Adrenal gland (tissue), 12 donors: ENCODE data around the gene RINL. TPM values are rescaled to one million over a fixed set of nuclear protein-coding genes. Genes with fewer than 3 reads are reported as not detected.

Source experiments
- DNase-seq, 7 donors: peaks; one replicate each; pipeline ENCODE4 v3.0.0-alpha.2; 2019 to 2020
- H3K27ac ChIP-seq, 5 donors: fragments of 200-600 bp; sonication (generic) in 4 of 5; 1 replicate in 3 of 5; 2 replicates in 2 of 5; pipeline versions ENCODE4 v1.5.1 to v1.8.0; 2016 to 2020; ENCODE audit warnings: mild to moderate bottlenecking in 1 of 5
- H3K27me3 ChIP-seq: fragments of 200-600 bp; 2 replicates; pipeline ENCODE4 v1.8.0; 2021
- H3K36me3 ChIP-seq, 2 donors: fragments of 200-600 bp; replicated peaks in 1 of 2; 1 replicate in 1 of 2; 2 replicates in 1 of 2; pipeline versions ENCODE4 v1.5.1 to v1.8.0; 2018 to 2022
- H3K4me1 ChIP-seq, 2 donors: fragments of 200-600 bp; replicated peaks in 1 of 2; 1 replicate in 1 of 2; 2 replicates in 1 of 2; pipeline versions ENCODE4 v1.5.1 to v1.8.0; 2018 to 2021
- H3K4me3 ChIP-seq, 4 donors: fragments of 200-600 bp; sonication (generic) in 3 of 4; one replicate each; pipeline ENCODE4 v1.5.1; 2016 to 2018
- H3K9me3 ChIP-seq, 3 donors: fragments of 200-600 bp; sonication (generic) in 1 of 3; replicated peaks in 1 of 3; 1 replicate in 2 of 3; 2 replicates in 1 of 3; pipeline versions ENCODE4 v1.5.1 to v1.8.0; 2016 to 2021
- POLR2A ChIP-seq, 2 donors: fragments of 450-650 bp; IDR thresholded peaks; one replicate each; pipeline ENCODE4 v1.6.1; 2017; ENCODE audit warnings: antibody characterized with exemption in 2 of 2, mild to moderate bottlenecking in 2 of 2, moderate library complexity in 1 of 2
- WGBS, 4 donors: extraction: QIAGEN DNeasy Blood & Tissue Kit in 2 of 4; methylation state at CpG; one replicate each; pipeline versions ENCODE4 v1.1.5 to v1.1.7; 2013 to 2017; 5-methylcytosine and 5-hydroxymethylcytosine counted together
- intact Hi-C, 2 donors: fragments of 100-400 bp; cut with DNase I; formaldehyde crosslinking; loops; one replicate each; pipeline versions ENCODE4 v1.14.1 to v1.15.0; 2022 to 2023
- polyA plus RNA-seq, 3 donors: library from polyadenylated mRNA; stranded (reverse); fragments of 200-250 nt in 2 of 3; fragments of 350-450 nt in 1 of 3; fragmentation: Illumina TruSeq in 1 of 3; extraction: RNeasy Lipid Tissue Mini Kit (QIAGEN cat#74804) in 1 of 3; gene quantifications; one replicate each; pipeline ENCODE4 v1.2.3, GENCODE V29; 2013 to 2014
- total RNA-seq, 9 donors: library from RNA; depleted of rRNA in 4 of 9; stranded (reverse); fragments of >200 nt in 4 of 9; fragments of 120-200 nt in 1 of 9; fragmentation: NEBNext Ultra II Directional in 1 of 9; extraction: Animal tissue kit (Norgen Biotek cat#: 25700) in 1 of 9; gene quantifications; one replicate each; pipeline versions ENCODE4 v1.1.0 to v1.2.4, GENCODE V29; 2013 to 2023
- TF ChIP-seq, protein P1 (sequence below), 6 experiments: fragments of 450-650 bp in 4 of 6; fragments of 200-600 bp in 2 of 6; sonication (generic) in 1 of 6; IDR thresholded peaks; 1 replicate in 5 of 6; 2 replicates in 1 of 6; pipeline versions ENCODE4 v1.5.1 to v1.8.0; 2016 to 2021; ENCODE audit warnings: antibody characterized with exemption in 6 of 6, mild to moderate bottlenecking in 2 of 6, moderate library complexity in 1 of 6
- donor health status: healthy with polysubstance abuse.
- donor health status: Bipolar disorder and iron deficiency.
- donor health status: DM: yes; HTN: yes; CAD: no.
- donor health status: DM: no; HTN: no; CAD: no.
- donor health status: DM: no; HTN: no; CAD: no.
- donor health status: DM: yes; HTN: yes; CAD: no.

RINL gene
- total and polyA plus RNA-seq, 12 donors: 0.54 to 24.1 (median 4.9) TPM

DNA sequence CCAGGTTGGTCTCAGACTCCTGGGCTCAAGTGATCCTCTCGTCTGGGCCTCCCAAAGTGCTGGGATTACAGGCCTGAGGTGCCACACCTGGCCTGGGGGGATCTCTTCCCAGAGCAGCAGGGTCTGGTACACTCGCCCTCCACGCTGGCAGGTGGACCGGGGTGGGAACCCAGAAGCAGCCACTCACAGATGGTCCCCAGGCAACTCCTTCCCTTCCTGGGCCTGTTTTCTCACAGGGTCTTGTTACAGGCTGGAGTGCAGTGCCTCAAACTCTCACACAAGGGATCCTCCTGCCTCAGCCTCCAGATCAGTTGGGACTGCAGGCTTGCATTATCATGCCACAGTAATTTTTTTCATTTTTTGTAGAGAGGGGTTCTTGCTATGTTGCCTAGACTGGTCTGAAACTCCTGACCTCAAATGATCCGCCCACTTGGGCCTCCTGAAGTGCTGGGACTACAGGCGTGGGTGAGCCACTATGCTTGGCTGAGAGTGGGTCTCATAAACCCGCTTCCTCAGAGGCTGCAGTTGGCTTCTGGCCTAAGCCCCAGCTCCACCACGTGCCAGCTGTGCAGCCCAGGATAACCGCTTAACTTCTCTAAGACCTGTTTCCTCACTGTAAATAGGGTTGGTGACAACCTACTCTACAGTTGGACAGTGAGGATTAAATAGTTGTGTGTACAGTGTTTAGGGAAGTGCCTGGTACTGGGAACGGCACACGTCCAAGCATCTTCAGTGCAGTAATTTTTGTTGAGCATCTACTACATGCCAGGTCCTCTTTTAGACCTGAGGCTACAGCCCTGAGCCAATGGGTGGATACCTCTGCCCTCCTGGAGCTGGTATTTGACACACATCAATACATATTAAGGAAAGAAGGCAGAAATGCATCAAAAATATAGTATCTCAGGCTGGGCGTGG, 34.8 kb upstream of the RINL start:
- TF ChIP-seq POLR2A (IDR thresholded peaks at IDR 0.05): no peak
- TF ChIP-seq, protein P1, sequence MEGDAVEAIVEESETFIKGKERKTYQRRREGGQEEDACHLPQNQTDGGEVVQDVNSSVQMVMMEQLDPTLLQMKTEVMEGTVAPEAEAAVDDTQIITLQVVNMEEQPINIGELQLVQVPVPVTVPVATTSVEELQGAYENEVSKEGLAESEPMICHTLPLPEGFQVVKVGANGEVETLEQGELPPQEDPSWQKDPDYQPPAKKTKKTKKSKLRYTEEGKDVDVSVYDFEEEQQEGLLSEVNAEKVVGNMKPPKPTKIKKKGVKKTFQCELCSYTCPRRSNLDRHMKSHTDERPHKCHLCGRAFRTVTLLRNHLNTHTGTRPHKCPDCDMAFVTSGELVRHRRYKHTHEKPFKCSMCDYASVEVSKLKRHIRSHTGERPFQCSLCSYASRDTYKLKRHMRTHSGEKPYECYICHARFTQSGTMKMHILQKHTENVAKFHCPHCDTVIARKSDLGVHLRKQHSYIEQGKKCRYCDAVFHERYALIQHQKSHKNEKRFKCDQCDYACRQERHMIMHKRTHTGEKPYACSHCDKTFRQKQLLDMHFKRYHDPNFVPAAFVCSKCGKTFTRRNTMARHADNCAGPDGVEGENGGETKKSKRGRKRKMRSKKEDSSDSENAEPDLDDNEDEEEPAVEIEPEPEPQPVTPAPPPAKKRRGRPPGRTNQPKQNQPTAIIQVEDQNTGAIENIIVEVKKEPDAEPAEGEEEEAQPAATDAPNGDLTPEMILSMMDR (IDR thresholded peaks at IDR 0.05): no peak
- Histone ChIP-seq H3K36me3 (no peaks in the 10 kb centered on the region), H3K4me1 (no peaks in the 10 kb centered on the region), H3K27ac (no peak overlapping the region), H3K27me3 (no peaks in the 10 kb centered on the region), H3K4me3 (no peak overlapping the region), H3K9me3 (no peaks in the 10 kb centered on the region)
- intact Hi-C loops: loop anchor here (10.0 kb wide), 2 partner anchors 278 to 288 kb away; no protein-coding TSS in a partner anchor
- DNase-seq: no peak
- 71 to 83% (median 82%) methylated on average over 8 to 12 of the region's 12 CpGs for WGBS, 4 donors

DNA sequence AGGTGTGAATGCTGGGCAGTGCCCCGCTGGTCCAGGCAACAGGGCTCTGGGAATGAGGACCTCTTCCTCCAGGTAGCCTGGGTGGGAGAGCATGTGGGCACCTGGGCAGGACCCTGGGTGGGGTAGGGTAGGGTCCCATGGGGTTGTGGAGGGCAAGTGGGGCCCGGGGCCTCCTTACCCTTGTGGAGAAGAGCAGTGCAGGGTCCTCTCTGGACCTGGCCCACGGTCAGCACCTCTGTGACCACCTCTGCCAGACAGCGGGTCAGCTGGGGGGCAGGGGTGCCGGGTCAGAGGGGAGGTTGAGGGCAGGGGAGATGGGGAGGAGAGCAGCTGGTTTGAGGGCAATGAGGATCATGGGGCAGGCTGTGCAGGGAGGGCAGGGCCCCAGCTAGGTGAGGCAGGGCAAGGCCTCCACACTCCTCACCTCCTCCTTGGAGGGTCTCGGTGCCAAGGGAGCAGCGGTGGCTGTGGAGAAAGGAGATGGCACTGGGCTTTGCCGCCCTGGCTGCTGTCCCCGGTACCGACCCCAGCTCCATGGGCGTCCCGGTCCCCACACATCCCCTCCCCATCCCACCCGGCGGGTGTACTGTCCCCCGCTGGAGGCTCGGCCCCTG, 33.4 kb upstream of the RINL start:
- intact Hi-C loops: loop anchor here (10.0 kb wide), 2 partner anchors 277 to 287 kb away; no protein-coding TSS in a partner anchor
- TF ChIP-seq POLR2A (IDR thresholded peaks at IDR 0.05): no peak
- TF ChIP-seq, protein P1 (IDR thresholded peaks at IDR 0.05): no peak
- H3K36me3 ChIP-seq: peaks cover 0 to 7% of the 10 kb centered on the region in 2 donors
- DNase-seq: no peak
- H3K27me3 ChIP-seq: no peaks in the 10 kb centered on the region
- H3K4me3 ChIP-seq: no peak overlapping the region
- H3K4me1 ChIP-seq: no peaks in the 10 kb centered on the region
- H3K9me3 ChIP-seq: no peaks in the 10 kb centered on the region
- 52 to 94% (median 69%) methylated on average over 3 to 16 of the region's 16 CpGs for WGBS, 4 donors
- H3K27ac ChIP-seq: no peak overlapping the region

DNA sequence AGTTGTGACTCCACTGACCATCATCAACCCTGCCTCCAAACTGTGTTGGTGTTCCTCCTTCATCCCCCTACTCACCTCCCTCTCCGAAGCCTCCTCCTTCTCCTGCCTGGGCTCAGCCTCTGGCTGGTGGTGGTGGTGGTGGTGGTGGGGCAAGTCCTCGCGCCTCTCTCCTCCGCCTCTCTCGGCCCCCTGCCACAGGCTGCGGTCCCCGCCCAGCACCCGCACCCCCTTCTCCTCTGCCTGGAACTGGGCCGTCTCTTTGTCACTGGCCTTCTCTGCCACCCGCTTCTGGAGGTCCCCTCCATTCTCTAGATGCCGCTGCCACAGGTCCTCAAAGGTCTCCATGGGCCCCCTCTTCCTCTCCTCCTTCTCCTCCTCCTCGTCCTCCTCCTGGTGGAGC, 32.4 kb upstream of the RINL start:
- TF ChIP-seq, protein P1 (IDR thresholded peaks at IDR 0.05): no peak
- no peak for TF ChIP-seq POLR2A (IDR thresholded peaks at IDR 0.05)
- H3K27ac ChIP-seq: no peak overlapping the region
- H3K27me3 ChIP-seq: no peaks in the 10 kb centered on the region
- no peaks in the 10 kb centered on the region for H3K4me1 ChIP-seq
- intact Hi-C loops: loop anchor here (10.0 kb wide), 2 partner anchors 276 to 286 kb away; no protein-coding TSS in a partner anchor
- WGBS, 4 donors: 93 to 97% (median 96%) methylated on average over 9 to 12 of the region's 12 CpGs
- no peak for DNase-seq
- H3K36me3 ChIP-seq: peaks cover 0 to 15% of the 10 kb centered on the region in 2 donors
- H3K9me3 ChIP-seq: no peaks in the 10 kb centered on the region
- H3K4me3 ChIP-seq: no peak overlapping the region

DNA sequence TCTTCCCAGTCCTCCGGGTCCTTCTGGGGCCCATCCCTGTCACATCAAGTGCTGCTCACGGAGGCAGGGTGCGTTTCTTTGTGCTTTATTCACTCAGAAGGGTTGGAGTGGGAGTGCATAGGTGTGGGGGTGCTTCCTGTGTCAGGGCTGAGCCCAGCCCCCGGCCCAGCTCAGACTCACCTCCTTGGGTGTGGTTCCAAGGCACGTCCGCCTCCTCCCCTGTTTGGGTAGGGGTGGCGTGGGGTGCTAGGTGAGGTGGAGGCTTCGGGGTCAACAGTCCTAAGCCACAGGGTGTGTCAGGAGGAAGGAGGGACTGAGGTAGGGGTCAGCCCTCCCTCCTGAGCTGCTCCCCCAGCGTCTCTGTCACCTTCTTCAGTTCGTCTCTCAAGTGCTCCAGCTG, 30.8 kb upstream of the RINL start:
- H3K27me3 ChIP-seq: no peaks in the 10 kb centered on the region
- no peak overlapping the region for H3K27ac ChIP-seq
- DNase-seq: no peak
- H3K9me3 ChIP-seq: no peaks in the 10 kb centered on the region
- intact Hi-C loops: no loop called here
- WGBS, 4 donors: 87 to 88% (median 87%) methylated on average over 6 to 10 of the region's 10 CpGs
- no peak for TF ChIP-seq POLR2A (IDR thresholded peaks at IDR 0.05)
- TF ChIP-seq, protein P1 (IDR thresholded peaks at IDR 0.05): no peak
- H3K4me3 ChIP-seq: no peak overlapping the region
- peaks cover 0 to 26% of the 10 kb centered on the region in 2 donors for H3K36me3 ChIP-seq
- no peaks in the 10 kb centered on the region for H3K4me1 ChIP-seq
